Activated T-helper 1 cell treated with Interleukin-2 at 50 U/mL for 16 hours (primary cell): ENCODE results near the gene NFAT5.

Source experiments
- DNase-seq: peaks from one replicate; pipeline ENCODE4 v3.0.0-alpha.2; 2020; ENCODE audit warnings: low read depth

Gene NFAT5

GRCh38 chr16:69644790-69645189, 79.0 kb downstream of the NFAT5 start:
- DNase-seq, result no peak

GRCh38 chr16:69647020-69647419, 81.3 kb downstream of the NFAT5 start:
- no peak for DNase-seq

GRCh38 chr16:69651217-69651616, 85.5 kb downstream of the NFAT5 start:
- DNase-seq, result no peak

GRCh38 chr16:69654280-69654931, 88.6 kb downstream of the NFAT5 start:
- no peak for DNase-seq

- no peak for DNase-seq
Observed at GRCh38 chr16:69660166-69660565, 94.4 kb downstream of the NFAT5 start.

GRCh38 chr16:69662901-69663300, 97.1 kb downstream of the NFAT5 start:
- DNase-seq, result no peak

- DNase-seq, result no peak
Observed at GRCh38 chr16:69663846-69664245, 98.1 kb downstream of the NFAT5 start.

- DNase-seq, result no peak
Observed at GRCh38 chr16:69669577-69669976, 103.8 kb downstream of the NFAT5 start.

- DNase-seq, result no peak
Observed at GRCh38 chr16:69672315-69672997, 106.7 kb downstream of the NFAT5 start.

- DNase-seq, result no peak
Observed at GRCh38 chr16:69672998-69673713, 107.4 kb downstream of the NFAT5 start.

- no peak for DNase-seq
Observed at GRCh38 chr16:69680358-69680757, 114.6 kb downstream of the NFAT5 start.

GRCh38 chr16:69688589-69688988, 122.8 kb downstream of the NFAT5 start:
- no peak for DNase-seq

GRCh38 chr16:69691980-69692911, 126.5 kb downstream of the NFAT5 start:
- no peak for DNase-seq

- no peak for DNase-seq
Observed at GRCh38 chr16:69693916-69694315, 128.2 kb downstream of the NFAT5 start.

- DNase-seq, result no peak
Observed at GRCh38 chr16:69698404-69698803, 132.6 kb downstream of the NFAT5 start.

- DNase-seq, result no peak
Observed at GRCh38 chr16:69699915-69700314, 134.1 kb downstream of the NFAT5 start.

GRCh38 chr16:69701452-69701851, 135.7 kb downstream of the NFAT5 start:
- no peak for DNase-seq

GRCh38 chr16:69701866-69702265, 136.1 kb downstream of the NFAT5 start:
- no peak for DNase-seq

GRCh38 chr16:69703638-69704037, 137.9 kb downstream of the NFAT5 start:
- DNase-seq, result no peak

- no peak for DNase-seq
Observed at GRCh38 chr16:69706256-69706974, 140.6 kb downstream of the NFAT5 start.

- no peak for DNase-seq
Observed at GRCh38 chr16:69706975-69707340, 141.2 kb downstream of the NFAT5 start.
